HUES64 (cell line): ENCODE measurements around the gene GRM7.

Experiments
- H3K27ac ChIP-seq: 2 replicates; pipeline ENCODE4 v1.7.0; 2013; ENCODE audit warnings: low read depth, low read length, inconsistent platforms
- H3K27me3 ChIP-seq: 2 replicates; pipeline ENCODE4 v1.6.1; 2013; ENCODE audit warnings: mild to moderate bottlenecking, low read length; ENCODE audit not compliant: insufficient read depth
- H3K36me3 ChIP-seq: 2 replicates; pipeline ENCODE4 v1.6.1; 2013; ENCODE audit warnings: mild to moderate bottlenecking, low read length; ENCODE audit not compliant: insufficient read depth
- H3K4me1 ChIP-seq: 2 replicates; pipeline ENCODE4 v1.6.1; 2013; ENCODE audit warnings: mild to moderate bottlenecking, low read length, moderate library complexity; ENCODE audit not compliant: insufficient read depth
- H3K4me3 ChIP-seq: 2 replicates; pipeline ENCODE4 v1.5.1; 2013; ENCODE audit warnings: mild to moderate bottlenecking, low read length, moderate library complexity
- H3K9ac ChIP-seq: 2 replicates; pipeline ENCODE4 v1.6.1; 2013; ENCODE audit warnings: mild to moderate bottlenecking, low read depth, low read length
- H3K9me3 ChIP-seq: 2 replicates; pipeline ENCODE4 v1.6.1; 2013; ENCODE audit warnings: low read depth, low read length; ENCODE audit not compliant: insufficient read depth
- WGBS: fragments of 150-250, 120-280 bp; methylation state at CpG from one replicate; pipeline ENCODE4 v1.1.7; 2013; ENCODE audit warnings: missing lambda C conversion rate; 5-methylcytosine and 5-hydroxymethylcytosine counted together

GRM7 gene

DNA sequence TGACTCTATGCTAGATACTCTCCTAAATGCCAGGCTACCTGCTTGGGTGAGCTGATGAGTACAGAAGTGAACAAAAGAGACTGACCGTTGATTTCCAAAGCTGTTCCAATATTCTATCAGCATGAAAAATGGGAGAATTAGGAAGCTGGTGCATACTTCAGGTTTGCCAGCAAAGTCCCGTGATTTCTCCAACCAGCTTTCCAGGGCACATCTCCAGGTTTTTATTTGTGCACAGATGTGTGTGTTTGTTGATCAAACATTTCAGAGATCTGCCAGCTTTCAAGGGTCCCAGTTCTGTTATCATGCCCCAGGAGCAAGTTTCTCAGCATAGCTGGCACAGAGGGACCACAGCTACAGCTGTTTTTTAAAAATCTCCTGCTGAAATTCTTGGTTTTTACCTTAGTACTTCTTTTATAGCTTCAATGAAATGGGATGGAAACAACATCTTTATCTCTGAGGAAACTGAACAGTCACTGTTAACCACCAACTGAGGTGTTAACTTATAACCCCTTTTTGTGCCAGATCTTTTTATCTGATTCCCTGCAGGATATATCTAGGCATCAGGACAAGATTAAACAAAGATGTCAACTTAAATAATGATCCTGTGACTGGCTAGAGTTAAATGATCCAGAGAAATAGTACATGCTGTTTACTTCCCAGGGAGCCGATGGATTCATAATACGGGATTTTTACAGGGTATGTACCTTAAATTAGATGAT, 380.8 kb downstream of the GRM7 start:
- Histone ChIP-seq H3K9me3 (no peaks in the 10 kb centered on the region), H3K27me3 (no peaks in the 10 kb centered on the region), H3K4me3 (no peak overlapping the region), H3K4me1 (no peaks in the 10 kb centered on the region), H3K9ac (no peak overlapping the region), H3K36me3 (no peaks in the 10 kb centered on the region), H3K27ac (no peak overlapping the region)
- WGBS = 90% methylated on average over 4 of the region's 4 CpGs

DNA sequence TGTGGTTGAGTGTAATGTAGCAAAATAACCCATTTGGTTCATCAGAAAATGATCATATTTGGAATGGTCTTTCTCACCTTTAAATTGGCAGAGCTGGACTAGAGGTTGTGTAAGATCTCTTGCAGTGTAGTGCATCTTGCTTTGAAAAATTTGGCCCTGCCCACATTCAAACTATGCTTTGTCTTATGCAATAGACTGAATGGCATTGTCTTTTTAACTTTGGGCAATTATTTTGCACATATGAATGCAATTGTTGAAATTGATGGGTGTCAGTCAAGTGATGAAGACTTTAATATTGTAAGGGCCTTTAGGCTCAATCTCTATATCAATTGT, 381.4 kb downstream of the GRM7 start:
- Histone ChIP-seq H3K9ac (no peak overlapping the region), H3K27me3 (no peaks in the 10 kb centered on the region), H3K4me1 (no peaks in the 10 kb centered on the region), H3K4me3 (no peak overlapping the region), H3K36me3 (no peaks in the 10 kb centered on the region), H3K27ac (no peak overlapping the region), H3K9me3 (no peaks in the 10 kb centered on the region)

DNA sequence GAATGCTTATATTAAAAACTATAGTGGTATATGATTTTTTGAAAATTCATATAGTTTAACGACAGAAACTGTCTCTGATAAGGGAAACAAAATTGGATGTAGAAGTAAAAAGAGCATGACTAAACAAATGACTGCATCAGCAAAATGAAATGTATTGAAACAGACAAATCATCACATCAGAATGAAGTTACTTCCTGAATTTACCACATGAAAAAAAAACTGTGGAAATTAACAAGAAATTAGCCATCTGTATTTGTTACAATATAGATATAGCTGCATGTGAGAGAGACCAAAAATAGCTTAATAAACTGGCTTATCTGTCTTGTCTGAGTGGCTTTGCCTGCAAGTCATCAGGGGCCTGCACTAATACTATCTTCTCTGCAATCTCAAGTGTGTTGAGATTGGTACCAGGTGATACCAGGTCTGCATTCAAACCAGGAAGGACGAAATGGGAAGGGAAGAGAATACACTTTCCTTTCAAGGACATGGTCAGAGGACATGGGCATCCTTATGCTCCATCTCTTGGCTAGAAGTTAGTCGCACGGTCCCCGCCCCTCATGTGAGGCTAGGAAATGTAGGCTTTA, 388.7 kb downstream of the GRM7 start:
- H3K4me1 ChIP-seq = no peaks in the 10 kb centered on the region
- no peaks in the 10 kb centered on the region for H3K9me3 ChIP-seq
- over 99% methylated on average over 5 of the region's 5 CpGs for WGBS
- H3K27me3 ChIP-seq = no peaks in the 10 kb centered on the region
- H3K9ac ChIP-seq = no peak overlapping the region
- no peak overlapping the region for H3K27ac ChIP-seq
- no peaks in the 10 kb centered on the region for H3K36me3 ChIP-seq
- no peak overlapping the region for H3K4me3 ChIP-seq

DNA sequence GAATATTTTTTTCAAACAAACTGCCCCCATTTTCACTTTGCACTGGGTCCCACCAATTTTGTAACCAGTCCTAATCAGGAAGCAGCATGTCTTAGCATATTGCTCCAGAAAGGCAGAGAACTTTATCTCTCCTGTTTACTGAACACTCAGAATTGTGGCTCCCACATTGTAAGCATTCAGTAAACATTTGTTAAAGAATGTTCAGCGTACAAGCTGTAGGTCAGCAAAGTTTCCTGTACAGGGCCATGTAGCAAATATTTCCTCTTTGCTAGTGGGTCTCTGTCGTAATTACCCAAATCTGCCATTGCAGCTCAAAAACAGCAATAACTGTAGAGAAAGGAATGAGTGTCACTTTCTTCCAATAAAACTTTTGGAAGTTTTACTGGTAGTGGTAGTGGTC, 393.3 kb downstream of the GRM7 start:
- H3K9ac ChIP-seq = no peak overlapping the region
- H3K4me3 ChIP-seq = no peak overlapping the region
- H3K27me3 ChIP-seq = no peaks in the 10 kb centered on the region
- H3K27ac ChIP-seq = no peak overlapping the region
- 94% methylated on average over 2 of the region's 2 CpGs for WGBS
- no peaks in the 10 kb centered on the region for H3K36me3 ChIP-seq
- H3K9me3 ChIP-seq = no peaks in the 10 kb centered on the region
- H3K4me1 ChIP-seq = no peaks in the 10 kb centered on the region

DNA sequence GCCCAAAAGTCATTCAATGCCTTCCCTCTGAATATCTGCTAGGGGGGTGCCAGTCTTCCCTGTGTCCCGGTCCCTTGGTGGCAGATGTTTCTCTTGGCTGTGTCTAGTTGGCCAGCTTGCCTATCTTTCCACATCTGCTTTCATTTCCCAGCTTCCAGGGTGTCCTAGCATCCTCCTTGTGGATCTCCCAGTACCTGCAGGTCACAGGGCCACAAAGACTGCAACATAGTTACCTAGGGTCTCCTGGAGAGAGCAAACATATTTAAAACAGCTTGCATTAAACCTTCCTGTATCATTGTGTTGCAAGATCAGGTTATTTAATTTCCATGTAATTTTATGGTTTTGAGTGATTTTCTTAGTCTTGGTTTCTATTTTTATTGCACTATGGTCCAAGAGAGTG, 400.1 kb downstream of the GRM7 start:
- Histone ChIP-seq H3K27ac (no peak overlapping the region), H3K36me3 (no peaks in the 10 kb centered on the region), H3K9me3 (no peaks in the 10 kb centered on the region), H3K4me1 (no peaks in the 10 kb centered on the region), H3K9ac (no peak overlapping the region), H3K4me3 (no peak overlapping the region), H3K27me3 (no peaks in the 10 kb centered on the region)
- 91% methylated on average over 1 of the region's 1 CpG for WGBS

DNA sequence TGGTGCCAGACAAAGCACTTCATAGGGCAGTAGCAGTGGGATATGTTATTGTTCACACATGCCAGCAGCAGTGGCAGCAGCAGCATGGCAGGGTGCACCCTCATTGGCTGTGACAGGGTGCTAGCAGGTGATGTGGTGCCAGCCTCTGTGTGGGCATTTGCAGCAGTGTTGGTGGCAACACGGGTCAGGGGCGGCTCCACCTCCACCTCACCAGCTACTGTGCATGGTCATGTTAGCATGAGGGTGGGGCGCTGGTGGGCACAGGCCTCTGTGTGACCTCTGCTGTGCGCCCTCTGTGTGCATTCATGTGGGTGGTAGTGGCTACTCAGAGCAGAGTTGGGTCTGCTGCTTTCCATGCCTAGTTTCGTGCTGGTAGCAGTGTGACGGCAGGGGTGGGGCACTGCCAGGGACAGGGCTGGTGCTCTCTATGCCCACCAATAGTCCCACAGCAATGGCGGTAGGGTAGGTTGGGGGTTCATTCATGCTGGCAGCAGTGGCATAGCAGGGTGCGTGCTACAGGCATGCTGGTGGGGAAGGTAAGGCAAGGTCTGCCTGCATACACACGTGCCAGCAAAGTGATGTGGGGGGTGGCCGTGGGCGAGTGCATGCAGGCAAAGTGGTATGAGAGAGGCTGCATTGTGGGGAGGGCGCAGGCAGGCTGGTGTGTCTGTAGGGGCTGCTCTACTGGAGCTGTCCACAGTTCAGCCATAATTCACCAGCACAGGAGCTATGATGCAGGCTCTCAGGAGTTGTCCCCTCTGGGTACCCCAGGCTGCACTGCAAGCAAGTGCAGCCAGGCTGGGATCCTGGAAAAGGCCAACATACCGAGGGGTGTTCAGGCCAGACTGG, 402.7 kb downstream of the GRM7 start:
- H3K36me3 ChIP-seq = no peaks in the 10 kb centered on the region
- WGBS = 95% methylated on average over 13 of the region's 13 CpGs
- H3K4me3 ChIP-seq = no peak overlapping the region
- no peak overlapping the region for H3K9ac ChIP-seq
- H3K4me1 ChIP-seq = no peaks in the 10 kb centered on the region
- H3K27ac ChIP-seq = no peak overlapping the region
- H3K9me3 ChIP-seq = peaks cover 15% of the 10 kb centered on the region; the same call in 1 of the 2 replicates
- H3K27me3 ChIP-seq = no peaks in the 10 kb centered on the region

DNA sequence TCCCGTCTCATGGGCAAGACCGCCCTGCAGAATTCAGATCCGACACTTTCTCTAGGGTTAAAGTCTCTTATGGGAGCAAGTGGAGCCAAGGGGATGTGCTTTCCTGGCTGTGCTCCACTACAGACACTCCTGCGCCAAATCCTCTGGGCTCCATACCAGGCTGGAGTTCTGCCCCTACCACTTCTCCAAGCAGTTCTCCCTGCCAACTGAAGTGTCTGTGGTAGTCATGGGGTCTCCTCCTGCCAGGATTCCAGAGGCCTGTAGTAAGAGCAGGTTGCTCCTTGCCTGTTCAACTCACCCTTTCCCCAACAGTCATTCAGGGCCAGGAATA, 403.2 kb downstream of the GRM7 start:
- Histone ChIP-seq H3K9ac (no peak overlapping the region), H3K9me3 (peaks cover 15% of the 10 kb centered on the region; the same call in 1 of the 2 replicates), H3K4me3 (no peak overlapping the region), H3K27ac (no peak overlapping the region), H3K36me3 (no peaks in the 10 kb centered on the region), H3K4me1 (no peaks in the 10 kb centered on the region), H3K27me3 (no peaks in the 10 kb centered on the region)
- WGBS = 93% methylated on average over 4 of the region's 4 CpGs

DNA sequence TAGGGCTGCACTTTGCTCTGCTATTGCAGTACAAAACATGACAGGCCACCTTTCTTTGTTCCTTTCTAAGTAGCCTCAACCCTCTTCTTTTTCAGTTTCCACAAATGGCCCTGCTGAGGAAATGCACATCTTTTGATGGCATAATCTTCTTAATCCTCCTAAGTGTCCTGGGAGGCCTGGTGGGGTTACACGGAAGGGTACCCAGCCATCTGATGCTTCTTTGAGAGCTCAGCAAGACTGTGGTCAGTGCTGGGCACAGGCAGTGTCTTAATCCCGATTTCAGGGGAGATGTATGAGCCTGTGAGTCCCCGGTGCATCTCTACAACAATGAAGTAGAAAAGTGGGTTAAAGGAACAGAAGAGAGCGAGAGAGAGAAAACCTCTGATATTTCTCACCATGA, 404.8 kb downstream of the GRM7 start:
- Histone ChIP-seq H3K4me3 (no peak overlapping the region), H3K36me3 (no peaks in the 10 kb centered on the region), H3K27me3 (no peaks in the 10 kb centered on the region), H3K9ac (no peak overlapping the region), H3K27ac (no peak overlapping the region), H3K4me1 (peaks cover 4% of the 10 kb centered on the region; the same call in 1 of the 2 replicates), H3K9me3 (peaks cover 15% of the 10 kb centered on the region; the same call in 1 of the 2 replicates)
- 68% methylated on average over 4 of the region's 4 CpGs for whole genome bisulfite sequencing

DNA sequence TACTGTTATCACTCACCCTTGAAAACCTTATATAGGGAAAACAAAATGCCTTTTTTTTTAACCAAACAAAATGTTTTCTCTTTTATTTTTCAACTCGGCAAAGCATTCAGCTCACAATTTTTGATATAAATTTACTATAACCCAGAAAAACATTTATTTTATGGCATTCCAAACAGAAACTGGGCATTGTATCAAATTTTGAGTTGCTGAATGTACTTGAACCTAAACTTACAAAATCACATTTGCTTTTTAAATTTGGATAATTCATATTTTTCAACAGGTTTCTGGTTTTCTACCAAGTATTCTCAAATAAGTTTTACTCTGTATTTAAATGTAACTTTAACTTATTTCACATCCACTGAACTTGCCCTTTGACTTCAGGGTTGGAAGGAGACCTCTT, 405.6 kb downstream of the GRM7 start:
- Histone ChIP-seq H3K27me3 (no peaks in the 10 kb centered on the region), H3K9me3 (peaks cover 15% of the 10 kb centered on the region; the same call in 1 of the 2 replicates), H3K27ac (no peak overlapping the region), H3K4me3 (no peak overlapping the region), H3K4me1 (peaks cover 4% of the 10 kb centered on the region; the same call in 1 of the 2 replicates), H3K36me3 (no peaks in the 10 kb centered on the region), H3K9ac (no peak overlapping the region)
- WGBS = 93% methylated on average over 1 of the region's 1 CpG

DNA sequence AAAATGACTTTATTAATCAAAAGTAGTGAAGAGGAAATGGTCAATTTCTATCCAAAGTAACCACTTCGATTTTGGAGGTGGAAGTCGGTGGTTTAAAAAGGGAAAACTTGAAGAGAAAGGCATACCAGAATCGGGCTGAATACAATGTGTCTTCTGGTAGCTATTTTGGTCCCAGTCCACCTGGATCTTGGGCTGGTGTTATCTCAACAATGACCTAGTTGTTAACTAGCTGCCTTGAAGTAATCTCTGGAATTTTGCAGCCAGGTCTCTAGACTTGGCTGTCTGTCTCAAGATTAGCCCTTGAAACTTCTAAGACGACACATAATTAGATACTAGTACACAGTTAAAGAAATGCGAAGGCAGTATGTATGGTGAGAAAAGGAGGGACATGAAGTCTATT, 409.8 kb downstream of the GRM7 start:
- H3K27ac ChIP-seq = no peak overlapping the region
- H3K36me3 ChIP-seq = no peaks in the 10 kb centered on the region
- no peak overlapping the region for H3K9ac ChIP-seq
- no peaks in the 10 kb centered on the region for H3K27me3 ChIP-seq
- no peak overlapping the region for H3K4me3 ChIP-seq
- peaks cover 4% of the 10 kb centered on the region; the same call in 1 of the 2 replicates for H3K4me1 ChIP-seq
- peaks cover 15% of the 10 kb centered on the region; the same call in 1 of the 2 replicates for H3K9me3 ChIP-seq
- 94% methylated on average over 5 of the region's 5 CpGs for WGBS

DNA sequence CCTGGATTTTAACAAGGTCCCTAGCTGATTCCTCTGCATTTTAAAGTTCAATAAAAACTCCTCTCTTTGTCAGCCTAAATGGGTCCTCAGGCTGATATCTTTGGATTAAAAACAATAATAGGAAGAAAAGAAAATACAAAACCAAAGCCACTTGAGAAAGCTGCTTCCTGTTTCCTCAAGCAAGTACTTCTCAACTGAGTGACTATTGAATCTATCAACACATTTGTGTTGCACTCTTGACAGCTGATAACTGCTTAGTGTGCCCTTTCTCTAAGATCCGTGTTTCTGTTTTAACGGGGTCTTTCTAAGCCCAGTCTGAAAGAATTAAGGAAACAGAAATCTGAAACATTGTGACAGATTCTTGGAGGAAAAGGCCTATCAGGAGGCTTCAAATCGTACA, 410.7 kb downstream of the GRM7 start:
- 98% methylated on average over 3 of the region's 3 CpGs for WGBS
- H3K36me3 ChIP-seq = no peaks in the 10 kb centered on the region
- H3K4me3 ChIP-seq = no peak overlapping the region
- no peak overlapping the region for H3K27ac ChIP-seq
- no peaks in the 10 kb centered on the region for H3K27me3 ChIP-seq
- peaks cover 15% of the 10 kb centered on the region; the same call in 1 of the 2 replicates for H3K9me3 ChIP-seq
- peaks cover 4% of the 10 kb centered on the region; the same call in 1 of the 2 replicates for H3K4me1 ChIP-seq
- H3K9ac ChIP-seq = no peak overlapping the region
